Right lobe of liver (tissue), 4 donors: ENCODE results near the gene GNG4.

Experiments used
- CTCF ChIP-seq, 4 donors: fragments of 200-600 bp in 3 of 4; fragments of 450-650 bp in 1 of 4; IDR thresholded peaks; one replicate each; pipeline versions ENCODE4 v1.5.1 to v1.8.0; 2016 to 2022; ENCODE audit warnings: antibody characterized with exemption in 4 of 4, mild to moderate bottlenecking in 2 of 4
- POLR2A ChIP-seq: fragments of 450-650 bp; IDR thresholded peaks from one replicate; pipeline ENCODE4 v1.6.1; 2017; ENCODE audit warnings: antibody characterized with exemption, mild to moderate bottlenecking
- donor health status: DM: no; HTN: no; CAD: no.
- donor health status: DM: no; HTN: no; CAD: no.
- donor health status: DM: no; HTN: yes; CAD: no.

- TF ChIP-seq CTCF (IDR thresholded peaks at IDR 0.05) (peak; percentile 85 to 91 (median 89)), POLR2A (peak; percentile 88)
These were observed 144.9 kb downstream of the GNG4 start for GRCh38 chr1:235504494-235505222.
